VCaP (cell line): ENCODE data around the gene NNAT.
"Not testable (repeated sequence)": the region's sequence is repeated elsewhere in the genome, so short reads cannot be mapped to it uniquely, and the experiment has no call there.

Experiments used
- H3K27ac ChIP-seq: fragments of 450-650 bp; 2 replicates; pipeline ENCODE4 v1.5.1; 2017
- CTCF ChIP-seq: fragments of 450-650 bp; conservative IDR thresholded peaks from 2 replicates; pipeline ENCODE4 v1.5.1; 2017; ENCODE audit warnings: mild to moderate bottlenecking, moderate library complexity

Gene NNAT, protein sequence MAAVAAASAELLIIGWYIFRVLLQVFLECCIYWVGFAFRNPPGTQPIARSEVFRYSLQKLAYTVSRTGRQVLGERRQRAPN

DNA sequence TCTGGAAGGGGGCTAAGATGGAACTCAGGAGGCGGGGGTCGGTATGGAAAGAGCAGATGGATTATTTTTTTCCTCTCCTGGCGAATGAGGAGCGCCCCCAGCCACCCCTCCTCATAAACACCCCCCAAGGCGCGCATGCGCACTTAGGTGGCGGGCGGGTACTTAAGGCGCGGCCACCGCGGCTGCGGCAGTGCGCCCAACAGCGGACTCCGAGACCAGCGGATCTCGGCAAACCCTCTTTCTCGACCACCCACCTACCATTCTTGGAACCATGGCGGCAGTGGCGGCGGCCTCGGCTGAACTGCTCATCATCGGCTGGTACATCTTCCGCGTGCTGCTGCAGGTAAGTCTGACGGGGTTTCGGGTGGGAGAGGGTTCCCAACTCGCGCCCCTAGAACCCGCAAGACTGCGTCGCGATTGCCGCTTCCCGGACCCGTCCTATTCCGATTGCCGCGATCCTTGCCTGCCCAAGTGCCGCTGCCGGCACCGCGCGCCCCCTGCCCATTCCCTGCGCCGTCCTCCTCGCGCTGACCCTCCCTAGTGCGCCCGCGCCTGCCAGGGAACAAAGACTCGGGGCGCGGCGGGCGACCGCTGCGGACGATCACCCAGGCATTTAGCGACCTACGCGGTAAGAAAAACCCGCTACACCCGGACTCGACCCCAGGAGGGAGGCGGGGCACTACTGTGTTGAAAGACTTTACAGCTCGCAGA lies at the start of gene NNAT:
TSS of gene NNAT (plus strand) at position 190 of the 711 bp plus-strand sequence. CDS start at position 272, 82 bp downstream.
- no peak for TF ChIP-seq CTCF

GRCh38 chr20:37471741-37472235 lies 49.3 kb upstream of the NNAT start:
- TF ChIP-seq CTCF = no peak
- no peak overlapping the region for H3K27ac ChIP-seq

More for the DNA sequence above, at the start of gene NNAT:
- H3K27ac ChIP-seq = peak within 1 kb of the TSS; percentile 99

DNA sequence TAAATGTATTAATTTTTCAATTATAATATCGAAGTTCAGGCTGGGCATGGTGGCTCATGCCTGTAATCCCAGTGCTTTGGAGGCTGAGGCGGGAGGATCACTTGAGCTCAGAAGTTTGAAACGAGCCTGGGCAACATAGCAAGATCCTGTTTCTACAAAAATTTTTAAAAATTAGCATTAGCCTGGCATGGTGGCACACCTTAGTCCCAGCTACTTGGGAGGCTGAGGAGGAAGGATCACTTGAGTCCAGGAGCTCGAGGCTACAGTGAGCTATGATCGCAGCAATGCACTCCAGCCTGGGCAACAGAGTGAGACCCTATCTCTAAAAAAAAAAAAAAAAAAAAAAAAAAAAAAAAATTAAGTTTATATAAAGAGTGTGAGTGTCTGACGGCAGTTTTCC lies 48.6 kb upstream of the NNAT start:
- H3K27ac ChIP-seq = not testable (repeated sequence)

GRCh38 chr20:37473249-37474000 lies 47.6 kb upstream of the NNAT start:
- no peak for TF ChIP-seq CTCF
- no peak overlapping the region for H3K27ac ChIP-seq

DNA sequence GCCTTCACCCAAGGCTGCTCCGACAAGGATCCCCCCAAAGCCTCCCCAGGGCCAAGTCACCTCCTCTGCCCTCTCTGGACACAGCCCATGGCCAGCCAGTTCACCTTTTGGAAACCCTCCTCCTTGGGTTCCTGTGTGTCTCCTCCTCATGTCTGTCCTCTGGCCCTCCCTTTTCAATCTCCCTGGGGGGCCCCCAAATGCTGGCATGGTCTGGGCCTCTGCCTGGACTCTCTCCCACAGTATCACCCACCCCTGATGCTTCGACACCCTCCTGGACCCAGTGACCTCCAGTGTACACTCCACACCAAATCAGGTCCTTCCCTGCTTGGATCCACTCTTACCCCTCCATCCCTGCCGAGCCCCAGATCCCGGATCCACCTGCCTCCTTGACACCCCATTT lies 46.7 kb upstream of the NNAT start:
- TF ChIP-seq CTCF = no peak
- H3K27ac ChIP-seq = no peak overlapping the region

GRCh38 chr20:37475252-37475651 lies 45.8 kb upstream of the NNAT start:
- H3K27ac ChIP-seq = no peak overlapping the region
- TF ChIP-seq CTCF = no peak

- no peak overlapping the region for H3K27ac ChIP-seq
- no peak for TF ChIP-seq CTCF
Measured at GRCh38 chr20:37477041-37477440, 44.0 kb upstream of the NNAT start.
